CD14-positive monocyte (primary cell): ENCODE measurements around the gene BHLHE23. TPM values are rescaled to one million over a fixed set of nuclear protein-coding genes. Genes with fewer than 3 reads are reported as not detected.
A peak's percentile ranks its signal among the peaks of the same experiment; 100 is the strongest.

ENCODE experiments used
- DNase-seq, 3 donors: peaks; one replicate each; pipeline ENCODE4 v3.0.0-alpha.2; 2011 to 2022
- H2AFZ ChIP-seq: 2 replicates; pipeline ENCODE4 v1.6.0; 2012; ENCODE audit warnings: mild to moderate bottlenecking, low read depth, low read length, inconsistent platforms; ENCODE audit not compliant: insufficient read depth, poor library complexity, severe bottlenecking
- H3K27ac ChIP-seq, 2 donors: 1 replicate in 1 of 2; 2 replicates in 1 of 2; pipeline ENCODE4 v1.5.1; 2012 to 2013; ENCODE audit warnings: low read length in 2 of 2, control low read depth in 1 of 2, inconsistent platforms in 1 of 2, low read depth in 1 of 2, mild to moderate bottlenecking in 1 of 2
- H3K27me3 ChIP-seq, 2 donors: one replicate each; pipeline versions ENCODE4 v1.6.0 to v1.6.1; 2011 to 2013; ENCODE audit warnings: low read length in 2 of 2; ENCODE audit not compliant: control insufficient read depth in 2 of 2, insufficient read depth in 2 of 2
- H3K36me3 ChIP-seq, 2 donors: replicated peaks in 1 of 2; 1 replicate in 1 of 2; 2 replicates in 1 of 2; pipeline versions ENCODE4 v1.5.1 to v1.6.1; 2012 to 2013; ENCODE audit warnings: low read length in 2 of 2, control low read depth in 1 of 2, inconsistent platforms in 1 of 2, mild to moderate bottlenecking in 1 of 2; ENCODE audit not compliant: insufficient read depth in 2 of 2, control insufficient read depth in 1 of 2
- H3K4me1 ChIP-seq, 2 donors: 1 replicate in 1 of 2; 2 replicates in 1 of 2; pipeline versions ENCODE4 v1.5.1 to v1.6.1; 2012 to 2013; ENCODE audit warnings: low read length in 2 of 2, control low read depth in 1 of 2, inconsistent platforms in 1 of 2, mild to moderate bottlenecking in 1 of 2, moderate library complexity in 1 of 2; ENCODE audit not compliant: insufficient read depth in 2 of 2, control insufficient read depth in 1 of 2
- H3K4me2 ChIP-seq: replicated peaks from 2 replicates; pipeline ENCODE3; 2012; ENCODE audit warnings: low read length, moderate library complexity, mild to moderate bottlenecking; ENCODE audit not compliant: poor library complexity, severe bottlenecking; ENCODE audit errors: extremely low read depth
- H3K4me3 ChIP-seq, 3 experiments: fragments of 200-600 bp in 1 of 3; sonication (generic) in 1 of 3; replicated peaks in 1 of 3; 1 replicate in 2 of 3; 2 replicates in 1 of 3; pipeline ENCODE4 v1.5.1; 2011 to 2013; ENCODE audit warnings: low read length in 3 of 3, mild to moderate bottlenecking in 3 of 3, control low read depth in 2 of 3, low read depth in 2 of 3, inconsistent platforms in 1 of 3, moderate library complexity in 1 of 3
- H3K79me2 ChIP-seq: 2 replicates; pipeline ENCODE4 v1.6.0; 2012; ENCODE audit warnings: mild to moderate bottlenecking, control low read depth, inconsistent platforms, low read length, moderate library complexity; ENCODE audit not compliant: insufficient read depth
- H3K9ac ChIP-seq: 2 replicates; pipeline ENCODE4 v1.6.0; 2017; ENCODE audit warnings: low read length, mild to moderate bottlenecking; ENCODE audit not compliant: insufficient read depth, poor library complexity, severe bottlenecking
- H3K9me3 ChIP-seq, 2 donors: replicated peaks in 1 of 2; 1 replicate in 1 of 2; 2 replicates in 1 of 2; pipeline versions ENCODE4 v1.5.1 to v1.6.1; 2012 to 2013; ENCODE audit warnings: low read length in 2 of 2, control low read depth in 1 of 2; ENCODE audit not compliant: control insufficient read depth in 1 of 2, insufficient read depth in 1 of 2
- H4K20me1 ChIP-seq: 2 replicates; pipeline ENCODE4 v1.6.0; 2012; ENCODE audit warnings: mild to moderate bottlenecking, low read length, control low read depth, moderate library complexity; ENCODE audit not compliant: insufficient read depth
- H3K27ac Mint-ChIP-seq, 7 donors: one replicate each; pipeline ENCODE4 v1.8.0; 2020; ENCODE audit warnings: mild to moderate bottlenecking in 7 of 7, mixed read lengths in 7 of 7, moderate library complexity in 6 of 7, inconsistent platforms in 2 of 7
- H3K27me3 Mint-ChIP-seq, 3 donors: one replicate each; pipeline ENCODE4 v1.8.0; 2021 to 2022; ENCODE audit warnings: low read depth in 3 of 3, mild to moderate bottlenecking in 3 of 3, mixed read lengths in 3 of 3, moderate library complexity in 3 of 3, inconsistent platforms in 1 of 3
- H3K36me3 Mint-ChIP-seq, 2 donors: one replicate each; pipeline ENCODE4 v1.8.0; 2020; ENCODE audit warnings: mixed read lengths in 2 of 2, inconsistent platforms in 1 of 2, mild to moderate bottlenecking in 1 of 2
- H3K4me1 Mint-ChIP-seq: one replicate; pipeline ENCODE4 v1.8.0; 2020; ENCODE audit warnings: mild to moderate bottlenecking, mixed read lengths
- H3K4me3 Mint-ChIP-seq, 2 donors: one replicate each; pipeline ENCODE4 v1.8.0; 2020; ENCODE audit warnings: mild to moderate bottlenecking in 2 of 2, mixed read lengths in 2 of 2, moderate library complexity in 1 of 2
- H3K9me3 Mint-ChIP-seq, 7 donors: one replicate each; pipeline ENCODE4 v1.8.0; 2020 to 2022; ENCODE audit warnings: mixed read lengths in 7 of 7, mild to moderate bottlenecking in 6 of 7, moderate library complexity in 6 of 7, inconsistent platforms in 2 of 7
- WGBS: methylation state at CpG from one replicate; pipeline ENCODE4 v1.1.5; 2013; ENCODE audit warnings: missing lambda C conversion rate; ENCODE audit not compliant: insufficient coverage; 5-methylcytosine and 5-hydroxymethylcytosine counted together
- intact Hi-C, 2 donors: fragments of 100-400 bp; cut with micrococcal nuclease; formaldehyde crosslinking; loops; one replicate each; pipeline versions ENCODE4 v1.15.0 to v1.15.1; 2023
- polyA plus RNA-seq, 3 donors: library from polyadenylated mRNA; depleted of rRNA in 1 of 3; unstranded in 2 of 3; stranded (reverse) in 1 of 3; fragments of 300-500 nt in 2 of 3; fragments of >200 nt in 1 of 3; fragmentation: Illumina TruSeq in 2 of 3; gene quantifications; 1 replicate in 2 of 3; 2 replicates in 1 of 3; pipeline ENCODE4 v1.2.3, GENCODE V29; 2012 to 2021
- TF ChIP-seq, protein P1 (sequence below): fragments of 200-600 bp; IDR thresholded peaks from one replicate; pipeline ENCODE4 v1.8.0; 2022; ENCODE audit warnings: antibody characterized with exemption, mild to moderate bottlenecking

Gene BHLHE23
- polyA plus RNA-seq, 3 donors, result not detected

DNA sequence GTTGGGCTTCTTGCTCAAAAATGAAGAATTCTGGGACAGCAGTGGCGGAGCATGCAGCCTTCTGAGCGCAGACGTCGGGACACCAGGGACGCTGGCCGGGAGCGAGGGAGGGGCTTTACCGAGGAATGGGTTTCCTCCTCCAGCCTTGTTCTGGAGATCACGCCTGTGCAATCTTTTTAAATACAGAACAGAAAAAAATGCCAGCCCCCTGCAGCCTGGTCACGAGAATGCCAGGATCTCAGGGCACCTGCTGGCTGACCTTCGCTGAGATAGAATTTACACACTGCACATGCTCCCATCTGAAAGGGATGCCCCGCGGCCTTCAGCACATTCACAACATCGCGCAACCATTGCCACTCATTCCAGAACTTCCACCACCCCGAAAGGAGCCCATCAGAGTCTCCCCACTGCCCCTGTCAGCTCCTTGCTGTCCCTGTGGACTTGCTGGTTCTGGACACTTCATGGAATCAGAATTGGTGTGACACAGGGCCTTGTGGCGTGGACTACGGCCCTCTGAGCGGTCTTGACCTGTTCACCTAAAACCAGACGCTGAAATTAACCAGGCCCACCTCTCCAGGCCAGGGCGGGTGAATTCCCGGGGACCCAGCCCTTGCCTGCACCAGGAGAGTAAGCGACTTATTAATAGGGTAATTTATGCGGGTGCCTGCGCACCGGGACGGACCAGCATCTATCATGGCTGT is 20.6 kb upstream of the BHLHE23 start:
- no peak overlapping the region for H3K27ac Mint-ChIP-seq
- Histone ChIP-seq H3K4me2 (no peak overlapping the region), H3K9ac (no peak overlapping the region), H3K79me2 (no peaks in the 10 kb centered on the region), H4K20me1 (no peaks in the 10 kb centered on the region), H3K4me1 (no peaks in the 10 kb centered on the region), H3K27me3 (peaks cover 0 to 44% of the 10 kb centered on the region in 2 donors), H3K27ac (no peak overlapping the region), H3K9me3 (no peaks in the 10 kb centered on the region), H2AFZ (no peak overlapping the region), H3K36me3 (no peaks in the 10 kb centered on the region), H3K4me3 (no peak overlapping the region)
- TF ChIP-seq, protein P1, sequence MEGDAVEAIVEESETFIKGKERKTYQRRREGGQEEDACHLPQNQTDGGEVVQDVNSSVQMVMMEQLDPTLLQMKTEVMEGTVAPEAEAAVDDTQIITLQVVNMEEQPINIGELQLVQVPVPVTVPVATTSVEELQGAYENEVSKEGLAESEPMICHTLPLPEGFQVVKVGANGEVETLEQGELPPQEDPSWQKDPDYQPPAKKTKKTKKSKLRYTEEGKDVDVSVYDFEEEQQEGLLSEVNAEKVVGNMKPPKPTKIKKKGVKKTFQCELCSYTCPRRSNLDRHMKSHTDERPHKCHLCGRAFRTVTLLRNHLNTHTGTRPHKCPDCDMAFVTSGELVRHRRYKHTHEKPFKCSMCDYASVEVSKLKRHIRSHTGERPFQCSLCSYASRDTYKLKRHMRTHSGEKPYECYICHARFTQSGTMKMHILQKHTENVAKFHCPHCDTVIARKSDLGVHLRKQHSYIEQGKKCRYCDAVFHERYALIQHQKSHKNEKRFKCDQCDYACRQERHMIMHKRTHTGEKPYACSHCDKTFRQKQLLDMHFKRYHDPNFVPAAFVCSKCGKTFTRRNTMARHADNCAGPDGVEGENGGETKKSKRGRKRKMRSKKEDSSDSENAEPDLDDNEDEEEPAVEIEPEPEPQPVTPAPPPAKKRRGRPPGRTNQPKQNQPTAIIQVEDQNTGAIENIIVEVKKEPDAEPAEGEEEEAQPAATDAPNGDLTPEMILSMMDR, result no peak
- intact Hi-C loops, result no loop called here
- no peak for DNase-seq
- H3K4me1 Mint-ChIP-seq, result no peaks in the 10 kb centered on the region
- no peaks in the 10 kb centered on the region for H3K36me3 Mint-ChIP-seq
- peaks cover 46 to 92% (median 59%) of the 10 kb centered on the region in 3 donors for H3K27me3 Mint-ChIP-seq
- 65% methylated on average over 25 of the region's 27 CpGs for WGBS
- peak overlapping the region in 1 of 2 donors; percentile 71 for H3K4me3 Mint-ChIP-seq
- H3K9me3 Mint-ChIP-seq, result peaks cover 0 to 9% (median 0%) of the 10 kb centered on the region in 7 donors

DNA sequence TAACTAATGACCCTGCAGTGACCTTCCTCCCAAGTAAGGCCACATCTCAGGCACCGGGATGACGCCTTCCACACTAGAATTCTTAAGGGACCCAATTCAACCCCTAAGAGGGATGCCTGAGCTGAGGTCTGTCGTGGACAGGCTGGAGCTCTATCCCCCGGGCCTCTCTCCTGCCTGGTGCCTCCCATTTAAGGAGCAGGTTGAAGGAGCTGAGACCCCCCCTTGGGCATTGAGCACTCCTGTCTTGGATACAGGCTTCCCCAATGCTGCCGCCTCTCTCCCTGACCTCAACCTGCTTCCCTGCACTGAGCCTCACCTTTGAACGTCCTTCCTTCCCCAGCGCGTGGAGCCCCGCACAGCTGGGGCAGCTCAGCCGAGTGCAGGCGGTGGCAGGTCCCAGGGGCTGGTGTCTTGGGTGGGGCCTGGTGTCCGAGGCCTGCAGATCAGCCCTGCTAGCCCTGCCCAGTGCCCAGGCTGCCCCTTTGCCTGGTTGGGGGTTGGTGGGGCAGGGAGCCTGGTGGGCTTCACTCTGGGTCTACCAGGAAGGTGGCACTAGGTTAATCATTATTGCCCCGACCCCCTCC is 19.9 kb upstream of the BHLHE23 start:
- TF ChIP-seq, protein P1, result no peak
- Mint-ChIP-seq H3K4me3 (peak overlapping the region in 1 of 2 donors; percentile 71), H3K36me3 (no peaks in the 10 kb centered on the region), H3K4me1 (no peaks in the 10 kb centered on the region), H3K27ac (no peak overlapping the region), H3K9me3 (peaks cover 0 to 9% (median 0%) of the 10 kb centered on the region in 7 donors), H3K27me3 (peaks cover 42 to 88% (median 54%) of the 10 kb centered on the region in 3 donors)
- no peak overlapping the region for H3K9ac ChIP-seq
- H3K27ac ChIP-seq, result no peak overlapping the region
- no peak overlapping the region for H2AFZ ChIP-seq
- 90% methylated on average over 6 of the region's 13 CpGs for WGBS
- H3K4me3 ChIP-seq, result no peak overlapping the region
- peaks cover 0 to 41% of the 10 kb centered on the region in 2 donors for H3K27me3 ChIP-seq
- H4K20me1 ChIP-seq, result no peaks in the 10 kb centered on the region
- DNase-seq, result no peak
- no peak overlapping the region for H3K4me2 ChIP-seq
- no peaks in the 10 kb centered on the region for H3K4me1 ChIP-seq
- H3K36me3 ChIP-seq, result no peaks in the 10 kb centered on the region
- intact Hi-C loops, result no loop called here
- H3K79me2 ChIP-seq, result no peaks in the 10 kb centered on the region
- no peaks in the 10 kb centered on the region for H3K9me3 ChIP-seq
